LNCAP (cell line): Measurements from ENCODE around the gene DISP3.

ENCODE experiments used
- CTCF ChIP-seq: fragments of 450-650 bp; IDR thresholded peaks from 2 replicates; pipeline ENCODE4 v1.5.1; 2017; ENCODE audit warnings: mild to moderate bottlenecking

DISP3 gene

DNA sequence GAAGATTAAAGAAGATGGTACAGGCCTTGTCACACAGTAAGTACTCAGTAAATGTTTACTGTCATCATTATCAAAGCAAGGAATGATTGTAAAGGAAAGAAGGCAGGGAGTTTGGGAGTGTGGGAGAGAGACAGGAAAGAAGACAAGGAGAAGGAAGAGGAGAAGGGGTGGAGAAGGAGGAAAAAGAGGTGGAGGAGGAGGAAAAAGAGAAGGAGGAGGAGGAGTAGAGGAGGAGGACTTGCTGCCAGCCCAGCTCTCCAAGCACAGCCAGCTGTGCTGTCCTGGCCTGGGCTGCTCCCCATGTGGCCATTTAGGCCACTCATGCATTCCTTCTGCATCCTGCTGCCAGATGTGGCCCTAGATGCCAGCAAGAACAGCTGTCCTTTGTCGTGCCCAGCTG lies 7.5 kb upstream of the DISP3 start:
- no peak for TF ChIP-seq CTCF

DNA sequence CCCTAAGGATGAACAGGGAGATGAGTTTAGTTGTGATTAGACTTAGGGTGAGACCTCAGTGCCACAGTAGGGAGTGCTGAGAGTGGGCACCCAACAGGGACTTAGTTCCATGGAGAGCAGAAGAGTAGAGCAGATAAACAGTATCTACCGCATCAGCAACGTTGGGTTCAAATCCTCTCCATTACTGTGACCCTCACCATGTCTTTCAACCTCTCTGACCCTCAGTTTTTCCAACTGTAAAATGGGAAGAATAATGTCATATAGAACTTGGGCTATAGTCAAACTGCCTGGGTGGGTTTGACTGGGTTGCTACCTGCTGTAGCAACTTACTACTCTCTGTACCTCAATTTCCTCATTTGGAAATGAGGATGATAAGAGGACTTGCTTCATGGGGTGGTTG lies 6.7 kb upstream of the DISP3 start:
- no peak for TF ChIP-seq CTCF

GRCh38 chr1:11472741-11473140 lies 6.2 kb upstream of the DISP3 start:
- no peak for TF ChIP-seq CTCF

DNA sequence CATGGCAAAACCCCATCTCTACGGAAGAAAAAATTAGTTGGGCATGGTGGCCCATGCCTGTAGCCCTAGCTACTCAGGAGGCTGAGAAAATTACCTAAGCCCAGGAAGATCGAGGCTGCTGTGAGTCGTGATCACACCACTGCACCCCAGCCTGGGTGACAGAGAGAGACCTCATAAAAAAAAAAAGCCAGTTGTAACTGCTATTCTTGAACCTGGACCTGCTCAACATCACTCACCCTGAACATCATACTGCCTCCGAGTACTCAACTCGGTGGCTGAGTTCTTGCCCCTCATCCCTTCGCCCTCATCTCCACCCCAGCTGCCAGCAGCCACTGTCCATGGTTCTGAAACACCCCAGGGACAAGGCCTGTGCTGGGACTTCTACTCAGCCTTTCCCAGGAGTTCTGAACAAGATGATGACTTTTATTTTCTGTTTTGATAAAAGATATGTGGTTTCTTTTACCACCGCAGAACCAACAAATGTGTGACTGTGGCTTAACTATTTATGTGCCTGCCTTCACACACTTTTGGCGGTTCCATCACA lies 5.4 kb upstream of the DISP3 start:
- no peak for TF ChIP-seq CTCF

DNA sequence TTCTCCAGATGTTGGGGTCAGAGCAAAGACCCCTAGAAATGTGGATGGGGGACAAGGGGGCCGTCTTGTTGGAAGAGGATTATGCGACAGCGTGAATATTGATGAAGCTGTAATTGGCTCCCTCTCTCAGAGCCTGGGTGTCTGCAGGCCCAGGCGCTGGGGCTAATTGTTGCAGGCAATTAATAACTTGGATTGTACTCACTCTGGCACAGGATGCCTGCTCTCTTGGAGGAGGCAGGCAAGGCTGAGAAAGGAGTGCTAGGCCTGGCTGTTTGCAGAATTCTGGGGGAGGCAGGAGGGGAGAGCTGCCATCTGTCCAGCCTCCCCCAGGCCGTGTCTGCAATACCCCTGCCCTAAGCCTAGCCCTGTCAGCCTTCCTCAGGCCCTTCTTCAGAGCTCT lies 4.1 kb upstream of the DISP3 start:
- no peak for TF ChIP-seq CTCF

DNA sequence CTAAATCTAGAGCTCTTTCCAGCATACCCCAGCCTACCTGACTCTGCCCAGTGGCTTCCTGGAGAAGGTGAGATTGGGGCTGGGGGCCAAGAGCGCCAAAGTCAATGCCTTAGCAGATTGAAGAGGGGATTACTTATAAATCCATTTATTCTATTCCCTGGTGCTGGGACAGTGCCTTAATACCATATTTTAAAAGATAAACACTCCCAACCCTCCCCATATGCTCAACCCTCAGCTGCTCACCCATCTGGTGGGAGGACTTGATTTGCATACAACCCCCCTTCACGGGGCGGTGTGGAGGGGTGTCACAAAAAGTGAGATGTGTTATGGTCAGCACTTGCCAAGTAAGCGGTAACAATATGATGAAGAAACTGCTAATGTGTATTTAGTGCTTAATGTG lies 3.2 kb upstream of the DISP3 start:
- no peak for TF ChIP-seq CTCF

DNA sequence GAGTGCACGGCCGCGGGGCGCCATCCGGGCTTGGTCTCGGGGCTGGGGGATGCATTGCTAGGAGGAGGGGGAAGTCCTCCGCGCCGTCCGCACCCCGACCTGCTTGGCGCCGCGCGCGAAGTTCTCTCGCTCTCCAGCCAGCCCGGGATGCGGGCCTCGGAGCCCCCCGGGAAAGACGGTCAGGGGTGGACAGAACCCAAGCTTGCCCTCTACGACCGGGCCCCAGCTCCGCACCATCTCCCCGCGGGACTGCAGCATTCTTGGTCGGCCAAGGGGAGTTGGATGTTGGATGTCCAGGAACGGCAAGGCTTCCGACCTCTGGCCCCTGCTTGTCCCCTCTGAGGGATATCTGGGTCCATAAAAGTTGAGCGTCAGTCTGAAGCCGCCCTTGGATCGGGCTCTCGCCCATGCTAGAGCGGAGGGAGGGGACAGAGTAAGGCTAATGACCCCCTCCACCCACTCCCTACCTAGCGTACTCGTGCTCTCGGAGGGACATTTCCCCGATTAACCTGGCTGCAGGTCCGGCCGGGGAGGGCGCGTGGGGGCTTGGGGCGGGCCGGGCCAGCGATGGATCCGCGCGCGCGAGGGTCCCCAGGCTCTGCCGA lies 522 bp downstream of the DISP3 start:
- no peak for TF ChIP-seq CTCF

DNA sequence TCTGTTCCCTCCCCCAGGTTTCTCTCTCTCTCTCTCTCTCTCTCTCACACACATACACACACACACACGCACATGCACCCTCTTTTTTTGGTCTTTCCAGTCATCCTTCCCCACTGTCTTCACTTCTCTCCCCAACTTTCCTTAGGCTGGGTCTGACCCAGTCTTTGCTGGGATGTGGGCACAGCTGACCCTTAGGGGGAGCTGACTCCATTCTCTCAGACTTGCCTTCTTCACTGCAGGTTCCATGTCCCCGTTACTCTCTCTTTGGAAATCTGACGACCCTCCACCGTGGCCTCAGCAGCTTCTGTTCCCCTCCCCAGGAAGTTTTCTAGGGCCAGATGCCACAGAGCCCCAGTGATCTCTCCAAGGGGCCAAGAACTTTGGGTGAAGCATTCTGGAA lies 2.1 kb downstream of the DISP3 start:
- no peak for TF ChIP-seq CTCF
